GM12873 (cell line): ENCODE results near the gene NTM.
A peak's percentile ranks its signal among the peaks of the same experiment; 100 is the strongest.

Experiments
- TF ChIP-seq, protein P1 (sequence below): IDR thresholded peaks from 2 replicates; pipeline ENCODE4 v1.5.1; 2012; ENCODE audit warnings: low read depth, mild to moderate bottlenecking, moderate library complexity, low read length, control low read depth; ENCODE audit not compliant: insufficient read depth; ENCODE audit errors: missing control alignments

The NTM gene

DNA sequence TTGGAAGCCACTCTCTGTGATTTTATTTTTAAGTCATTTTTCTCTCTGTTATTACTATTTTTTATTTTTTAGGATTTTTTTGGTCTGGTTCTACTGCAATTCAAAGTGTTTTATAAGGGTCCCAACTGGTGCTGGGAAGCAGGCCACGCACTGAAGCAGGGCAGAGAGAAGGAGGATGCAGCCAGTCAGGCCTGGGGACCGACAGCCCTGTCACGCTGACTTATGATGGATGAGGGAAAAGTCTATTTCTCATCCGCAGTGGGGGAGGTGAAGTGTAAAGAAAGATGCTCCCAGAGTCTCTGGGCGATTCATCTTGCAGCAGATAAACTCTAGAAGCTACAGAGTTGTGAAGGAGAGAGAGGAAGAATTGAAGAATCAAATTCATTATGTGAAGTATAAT, 191.6 kb downstream of the NTM start:
- TF ChIP-seq, protein P1, sequence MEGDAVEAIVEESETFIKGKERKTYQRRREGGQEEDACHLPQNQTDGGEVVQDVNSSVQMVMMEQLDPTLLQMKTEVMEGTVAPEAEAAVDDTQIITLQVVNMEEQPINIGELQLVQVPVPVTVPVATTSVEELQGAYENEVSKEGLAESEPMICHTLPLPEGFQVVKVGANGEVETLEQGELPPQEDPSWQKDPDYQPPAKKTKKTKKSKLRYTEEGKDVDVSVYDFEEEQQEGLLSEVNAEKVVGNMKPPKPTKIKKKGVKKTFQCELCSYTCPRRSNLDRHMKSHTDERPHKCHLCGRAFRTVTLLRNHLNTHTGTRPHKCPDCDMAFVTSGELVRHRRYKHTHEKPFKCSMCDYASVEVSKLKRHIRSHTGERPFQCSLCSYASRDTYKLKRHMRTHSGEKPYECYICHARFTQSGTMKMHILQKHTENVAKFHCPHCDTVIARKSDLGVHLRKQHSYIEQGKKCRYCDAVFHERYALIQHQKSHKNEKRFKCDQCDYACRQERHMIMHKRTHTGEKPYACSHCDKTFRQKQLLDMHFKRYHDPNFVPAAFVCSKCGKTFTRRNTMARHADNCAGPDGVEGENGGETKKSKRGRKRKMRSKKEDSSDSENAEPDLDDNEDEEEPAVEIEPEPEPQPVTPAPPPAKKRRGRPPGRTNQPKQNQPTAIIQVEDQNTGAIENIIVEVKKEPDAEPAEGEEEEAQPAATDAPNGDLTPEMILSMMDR = no peak

DNA sequence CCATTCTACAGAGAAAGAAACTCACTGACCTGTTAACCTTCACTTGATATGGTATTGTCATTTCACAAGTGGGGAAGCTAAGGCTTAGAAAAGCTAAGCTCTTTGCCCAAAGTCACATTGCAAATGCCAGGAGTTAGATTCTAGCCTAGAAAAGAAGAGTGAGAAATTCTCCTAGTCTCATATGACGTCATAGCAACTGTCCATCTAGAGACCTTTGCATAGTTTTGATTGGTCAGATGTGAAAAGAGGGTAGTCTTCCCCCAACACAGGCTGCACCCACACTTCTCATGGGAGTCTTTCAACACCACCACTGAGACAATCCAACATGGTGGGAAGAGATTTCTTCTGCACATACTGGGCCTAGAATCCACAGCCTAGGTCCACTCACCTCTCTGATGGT, 197.9 kb downstream of the NTM start:
- TF ChIP-seq, protein P1 = no peak

DNA sequence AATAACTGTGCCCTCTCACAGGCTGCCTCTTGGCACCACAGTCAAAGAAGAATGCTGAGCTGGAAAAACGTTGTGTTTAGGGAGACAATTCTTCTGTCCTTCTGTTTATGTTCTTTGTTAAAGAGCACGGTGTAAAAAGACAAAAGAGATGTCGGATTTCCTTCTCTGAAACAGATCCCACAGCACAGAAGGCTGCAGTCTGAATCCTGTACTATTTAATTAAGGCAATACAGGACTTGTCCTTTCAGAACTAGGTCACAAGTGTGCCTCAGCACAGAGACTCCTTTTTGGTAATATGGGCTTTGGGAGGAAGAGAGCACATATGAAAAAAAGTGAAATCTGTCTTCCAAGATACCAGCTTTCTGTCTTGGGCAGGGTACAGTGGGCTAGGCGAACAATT, 201.2 kb downstream of the NTM start:
- TF ChIP-seq, protein P1 = no peak

DNA sequence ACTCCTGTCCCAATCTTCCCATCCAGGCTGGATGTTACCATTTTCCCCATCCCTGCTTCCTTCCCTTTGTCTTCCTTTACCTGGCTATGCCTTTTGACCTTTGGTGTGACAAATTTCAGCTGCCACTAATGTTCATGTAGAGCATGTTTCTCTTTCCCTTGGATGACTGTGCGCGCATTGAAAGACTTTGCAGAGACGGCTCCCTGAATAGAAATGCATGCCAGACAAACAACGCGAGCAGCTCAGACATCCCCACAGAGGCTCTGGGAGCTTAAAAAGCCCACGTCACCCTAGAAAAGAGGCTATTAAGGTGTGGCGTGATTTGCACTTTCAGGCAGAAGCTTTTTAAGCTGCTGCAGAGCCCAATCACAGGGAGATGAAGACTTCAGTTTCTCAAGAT, 202.0 kb downstream of the NTM start:
- TF ChIP-seq, protein P1 = no peak

DNA sequence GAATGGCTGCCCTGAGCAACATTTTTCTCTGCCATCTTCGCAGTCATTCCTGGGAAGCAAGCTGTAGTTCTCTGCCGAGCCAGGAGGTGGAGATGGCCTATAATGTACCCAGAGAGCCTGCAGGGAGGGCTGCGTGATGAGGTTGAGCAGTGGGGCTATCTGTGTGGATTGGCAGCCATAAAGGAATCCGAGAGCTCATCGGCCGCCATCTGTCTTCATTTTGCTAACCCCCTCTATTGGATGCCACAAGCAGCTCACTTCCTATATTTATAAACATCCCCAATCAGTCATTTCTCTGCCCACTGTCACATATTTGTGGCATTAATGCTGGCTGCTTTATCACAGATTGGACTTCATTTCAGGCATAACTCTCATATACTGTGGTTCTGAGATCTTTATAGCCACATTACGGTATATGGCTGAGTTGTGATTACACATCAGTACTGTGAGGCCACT, 209.5 kb downstream of the NTM start:
- TF ChIP-seq, protein P1 = peak; percentile 59

DNA sequence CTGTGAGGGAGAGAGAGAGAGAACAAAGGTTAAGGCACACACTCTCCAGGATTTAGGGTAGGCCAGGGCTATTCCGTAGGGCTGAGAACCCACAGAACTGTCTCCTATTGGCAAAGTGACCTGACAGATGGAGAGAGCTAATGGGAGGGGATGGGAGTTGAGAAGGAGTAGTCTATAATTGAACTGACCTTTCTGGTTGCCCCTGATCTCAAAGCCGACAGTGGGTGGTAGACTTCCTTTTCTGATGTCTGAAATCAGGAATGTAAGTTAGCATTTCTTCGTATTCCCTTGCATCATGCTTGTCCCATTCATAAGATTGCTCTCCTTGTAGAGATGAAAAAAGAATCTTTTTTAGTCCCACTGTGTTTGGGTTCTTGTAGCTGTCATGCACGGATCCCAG, 210.1 kb downstream of the NTM start:
- TF ChIP-seq, protein P1 = no peak

DNA sequence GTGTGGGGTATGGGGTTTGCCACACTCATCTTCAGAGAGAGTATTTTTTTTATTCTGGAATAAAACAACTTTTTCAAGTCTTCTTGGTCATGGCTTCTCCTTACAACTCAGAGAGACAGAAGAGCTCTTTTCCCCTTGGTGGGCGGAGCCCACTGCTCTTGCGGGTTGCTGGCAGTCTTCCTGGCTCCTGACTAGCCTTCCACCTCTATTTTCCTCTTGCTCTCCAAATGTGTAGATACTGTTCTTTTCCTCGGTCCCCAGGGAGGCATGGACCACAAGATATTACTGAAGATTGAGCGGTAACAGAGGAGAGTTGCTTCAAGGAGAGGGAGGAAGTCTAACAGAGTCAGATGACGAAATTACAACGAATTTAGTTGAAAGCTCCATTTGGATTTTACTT, 210.6 kb downstream of the NTM start:
- TF ChIP-seq, protein P1 = no peak
